Suprapubic skin (tissue), 4 donors: ENCODE results near the gene ARHGEF39.

Experiments
- CTCF ChIP-seq, 2 donors: fragments of 200-600 bp in 1 of 2; fragments of 450-650 bp in 1 of 2; sonication (generic) in 1 of 2; IDR thresholded peaks; one replicate each; pipeline ENCODE4 v1.5.1; 2016 to 2019; ENCODE audit warnings: antibody characterized with exemption in 2 of 2, mild to moderate bottlenecking in 1 of 2, moderate library complexity in 1 of 2
- POLR2A ChIP-seq, 2 donors: fragments of 450-650 bp; IDR thresholded peaks; one replicate each; pipeline ENCODE4 v1.6.1; 2017; ENCODE audit warnings: antibody characterized with exemption in 2 of 2, mild to moderate bottlenecking in 2 of 2, moderate library complexity in 2 of 2
- POLR2AphosphoS5 ChIP-seq, 3 donors: sonication (generic); formaldehyde crosslinking; IDR thresholded peaks; one replicate each; pipeline ENCODE4 v1.6.1; 2017; ENCODE audit warnings: antibody characterized with exemption in 3 of 3

GRCh38 chr9:35680331-35681105 lies 15.5 kb upstream of the ARHGEF39 start:
- TF ChIP-seq POLR2AphosphoS5 (IDR thresholded peaks at IDR 0.05) (no peak), CTCF (IDR thresholded peaks at IDR 0.05) (no peak), POLR2A (IDR thresholded peaks at IDR 0.05) (no peak)
